Measurements from ENCODE around the gene COL3A1.

Gene COL3A1

DNA sequence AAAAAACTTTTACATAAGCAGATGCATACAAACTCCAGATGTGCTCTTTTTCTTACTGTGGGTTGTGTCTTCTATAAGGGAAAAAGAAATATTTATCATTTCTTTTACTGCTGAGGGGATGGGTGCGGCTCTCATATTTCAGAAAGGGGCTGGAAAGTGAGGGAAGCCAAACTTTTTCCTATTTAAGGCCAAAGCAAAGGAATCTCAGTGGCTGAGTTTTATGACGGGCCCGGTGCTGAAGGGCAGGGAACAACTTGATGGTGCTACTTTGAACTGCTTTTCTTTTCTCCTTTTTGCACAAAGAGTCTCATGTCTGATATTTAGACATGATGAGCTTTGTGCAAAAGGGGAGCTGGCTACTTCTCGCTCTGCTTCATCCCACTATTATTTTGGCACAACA is at the start of gene COL3A1:
Gene COL3A1 (plus strand): TSS at position 210 of the 400 bp plus-strand sequence. CDS start 117 bp downstream, at position 327.
- no peak for DNase-seq

DNA sequence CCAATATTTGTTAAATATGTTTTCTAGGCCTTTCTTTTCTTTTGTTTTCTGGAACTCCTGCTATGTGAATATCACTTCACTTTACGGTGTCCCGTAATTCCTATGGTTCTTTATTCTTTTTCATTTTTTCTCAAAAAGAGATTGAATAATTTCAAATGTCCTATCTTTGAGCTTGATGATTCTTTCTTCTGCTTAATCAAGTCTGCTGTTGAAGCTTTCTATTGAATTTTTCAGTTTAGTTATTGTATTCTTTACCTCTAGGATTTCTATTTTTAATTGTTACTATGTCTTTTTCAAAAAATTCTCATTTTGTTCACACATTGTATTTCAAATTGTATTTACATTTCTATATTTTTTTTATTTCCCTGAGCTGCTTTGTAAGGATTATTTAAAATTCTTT is 45.5 kb upstream of the COL3A1 start:
- DNase-seq, result no peak

DNA sequence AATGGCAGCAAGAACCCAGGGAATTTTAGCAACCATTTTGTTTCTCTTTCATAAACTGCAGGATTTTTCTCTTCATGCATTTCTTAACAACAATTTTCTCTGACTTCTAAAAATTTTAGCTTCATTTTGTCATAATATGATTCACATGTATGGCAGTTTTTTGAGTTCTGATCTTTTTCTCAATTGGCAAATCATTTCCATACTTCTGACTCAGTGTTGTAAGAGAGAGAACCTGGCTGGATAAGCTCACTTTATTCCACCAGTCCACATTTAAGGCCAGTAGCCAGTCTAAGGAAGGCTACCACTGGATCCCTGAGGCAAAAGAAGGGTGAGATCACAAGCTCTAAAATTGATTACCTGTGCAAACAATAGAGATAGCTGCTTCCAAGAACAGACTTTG is 42.8 kb upstream of the COL3A1 start:
- DNase-seq, result no peak

DNA sequence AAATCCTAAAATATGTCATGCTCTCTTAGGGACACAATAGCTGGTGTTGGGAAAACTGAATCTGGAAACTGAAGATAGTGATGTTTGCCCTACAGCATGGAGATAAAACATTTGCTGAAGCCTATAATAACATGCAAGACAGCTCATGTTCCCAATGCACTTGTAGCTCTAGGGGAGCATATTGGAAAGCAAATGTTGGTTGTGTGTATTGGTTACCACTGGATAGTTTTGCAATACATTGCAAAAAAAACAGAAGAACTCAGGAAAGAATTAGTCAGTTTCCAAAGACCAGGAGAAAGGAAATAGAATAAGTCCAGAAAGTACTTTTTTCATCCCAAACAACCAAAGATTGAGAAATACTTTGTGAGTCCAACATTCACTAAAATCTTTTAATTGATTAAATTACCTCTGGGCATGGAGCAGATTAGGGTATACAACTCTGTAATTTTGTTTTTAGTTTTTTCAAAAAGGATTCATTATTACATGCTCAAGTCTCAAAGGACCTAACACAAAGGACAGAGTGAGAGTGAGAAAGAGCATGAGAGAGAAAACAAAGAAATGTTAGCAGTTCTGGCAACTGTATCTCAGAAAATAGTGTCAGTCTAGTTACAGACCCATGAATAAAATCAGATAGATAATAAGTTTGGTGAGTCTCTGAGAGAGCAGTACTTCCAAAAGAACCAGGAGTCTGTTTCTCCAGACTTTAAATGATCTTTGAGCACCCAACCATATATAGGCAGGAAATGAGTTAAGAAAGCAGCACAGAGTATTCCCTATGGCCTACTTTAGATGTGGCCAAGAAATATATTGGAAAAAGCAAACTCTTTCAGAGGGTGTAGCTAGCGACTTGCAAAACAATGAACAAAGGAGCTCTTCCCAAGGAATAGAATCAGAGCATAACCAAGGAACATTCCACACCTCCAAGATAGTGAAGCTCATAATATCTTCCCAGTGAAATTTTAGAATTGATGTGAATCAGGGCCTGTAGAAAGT is 36.6 kb upstream of the COL3A1 start:
- DNase-seq, result no peak

DNA sequence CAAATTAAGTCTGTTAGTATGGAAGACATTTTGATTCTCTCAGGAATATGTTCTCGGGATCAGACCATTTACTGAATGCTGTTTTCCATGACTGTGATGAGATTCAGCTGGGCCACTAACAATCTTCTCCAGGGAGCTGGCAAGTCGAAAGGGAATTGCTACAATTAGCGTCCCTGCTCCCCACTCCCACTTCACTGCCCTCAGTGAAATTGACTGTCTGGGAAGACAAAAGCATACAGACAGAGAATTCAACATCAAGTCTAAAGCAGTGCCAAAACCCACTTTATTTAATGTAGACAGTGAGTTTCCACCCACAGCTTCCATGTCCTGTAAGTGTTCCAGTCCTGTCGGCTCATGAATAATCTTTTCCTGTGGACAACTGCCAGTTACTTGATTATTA is 34.0 kb upstream of the COL3A1 start:
- no peak for DNase-seq

DNA sequence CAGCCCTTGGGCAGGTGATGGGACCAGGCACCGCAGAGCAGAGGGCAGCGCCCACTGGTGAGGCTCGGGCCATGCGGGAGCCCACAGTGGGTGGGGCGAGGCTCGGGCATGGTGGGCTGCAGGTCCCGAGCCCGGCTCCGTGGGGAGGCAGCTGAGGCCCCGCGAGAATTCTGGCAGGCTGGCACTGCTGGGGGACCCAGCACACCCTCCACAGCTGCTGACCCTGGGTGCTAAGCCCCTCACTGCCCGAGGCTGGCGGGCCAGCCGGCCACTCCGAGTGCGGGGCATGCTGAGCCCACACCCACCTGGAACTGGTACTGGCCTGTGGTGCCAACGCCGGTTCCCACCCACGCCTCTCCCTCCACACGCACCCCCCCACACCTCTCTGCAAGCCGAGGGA is 29.7 kb upstream of the COL3A1 start:
- DNase-seq, result no peak

DNA sequence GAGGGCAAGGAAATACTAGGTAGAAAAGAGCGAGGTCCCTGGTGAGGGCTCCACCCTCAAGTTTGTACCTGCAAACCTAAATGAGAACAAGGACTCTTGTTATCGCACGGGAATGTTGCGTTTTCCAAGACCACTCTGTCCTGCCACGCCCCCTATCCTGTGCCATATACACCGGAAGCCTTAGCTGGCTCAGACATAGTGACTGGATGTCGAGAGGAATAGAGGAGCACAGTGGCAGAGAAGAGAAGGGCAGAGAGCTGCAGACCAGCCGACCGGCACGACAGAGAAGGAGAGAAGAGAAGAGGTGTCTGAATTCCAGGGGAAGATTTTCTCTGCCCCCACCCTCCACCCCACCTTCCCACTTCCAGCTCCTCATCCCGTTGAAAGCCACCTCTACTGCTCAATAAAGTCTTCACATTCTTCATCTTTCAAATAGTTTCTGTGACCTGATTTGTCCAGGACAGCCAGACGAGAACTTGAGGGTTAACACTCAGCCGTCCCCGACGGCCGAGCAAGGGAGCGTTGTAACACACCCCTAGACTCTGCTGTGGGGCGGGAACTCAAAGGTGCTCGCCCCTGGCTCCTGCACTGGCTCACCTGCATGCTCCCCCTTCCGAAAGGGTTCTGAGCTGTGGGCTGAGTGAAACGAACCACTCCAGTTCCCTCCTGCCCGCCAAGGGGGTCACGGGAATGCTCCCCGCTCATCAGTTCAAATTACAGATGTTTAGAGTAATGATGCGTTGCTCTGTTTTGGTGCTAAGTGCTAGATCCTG is 24.9 kb upstream of the COL3A1 start:
- no peak for DNase-seq

DNA sequence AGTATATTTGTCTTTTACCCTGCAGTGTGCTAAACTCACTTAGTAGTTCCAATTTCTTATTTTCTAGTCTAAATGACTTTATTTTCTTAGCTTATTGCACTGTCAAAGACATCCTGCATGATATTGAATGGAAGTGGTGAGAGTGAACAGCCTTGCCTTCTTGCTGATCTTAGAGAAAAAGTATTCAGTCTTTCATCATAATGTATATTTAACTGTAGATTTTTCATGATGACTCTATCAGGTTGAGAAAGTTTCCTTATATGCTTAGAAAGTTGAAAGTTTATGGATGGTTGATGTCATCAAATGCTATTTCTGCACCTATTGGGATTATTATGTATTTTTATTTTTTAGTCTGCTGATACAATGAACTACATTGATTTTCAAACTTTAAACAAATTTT is 21.3 kb upstream of the COL3A1 start:
- DNase-seq, result no peak

DNA sequence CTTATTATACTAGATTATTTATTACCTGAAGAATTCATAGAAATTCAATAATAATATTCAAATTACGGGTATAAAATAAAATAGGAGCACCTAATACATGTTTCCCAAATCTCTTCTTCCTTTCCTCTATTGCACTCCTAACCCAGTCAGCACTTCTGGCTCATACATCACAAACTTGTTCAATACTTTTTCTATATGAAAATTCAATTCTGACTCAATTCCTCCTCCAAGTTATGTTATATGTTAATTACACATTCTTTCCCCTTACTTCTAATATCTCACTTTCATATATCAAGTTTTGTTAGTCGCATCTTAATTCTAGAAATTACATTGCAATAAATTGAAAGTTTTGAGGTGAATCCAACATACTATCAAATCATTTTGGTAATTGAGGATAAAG is 17.9 kb upstream of the COL3A1 start:
- DNase-seq, result no peak

DNA sequence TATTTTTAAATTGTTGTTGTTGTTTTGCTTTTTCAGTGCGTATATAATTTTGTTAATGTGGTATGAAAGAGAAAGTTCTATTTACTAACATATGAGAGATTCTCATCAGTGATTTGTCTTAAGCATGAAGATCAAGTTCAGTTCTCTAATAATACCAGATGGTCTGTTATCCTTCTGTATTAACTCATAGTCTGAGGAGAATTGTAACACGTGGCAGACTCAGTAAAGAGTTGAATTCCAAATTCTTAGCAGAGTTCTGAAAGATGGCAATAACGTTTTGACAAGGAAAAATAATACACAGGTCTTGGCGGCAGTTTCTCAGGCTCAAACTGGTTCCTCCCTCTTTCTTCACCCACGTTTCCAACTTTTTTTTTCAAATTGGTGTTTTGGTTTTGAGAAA is 17.2 kb upstream of the COL3A1 start:
- DNase-seq, result no peak

DNA sequence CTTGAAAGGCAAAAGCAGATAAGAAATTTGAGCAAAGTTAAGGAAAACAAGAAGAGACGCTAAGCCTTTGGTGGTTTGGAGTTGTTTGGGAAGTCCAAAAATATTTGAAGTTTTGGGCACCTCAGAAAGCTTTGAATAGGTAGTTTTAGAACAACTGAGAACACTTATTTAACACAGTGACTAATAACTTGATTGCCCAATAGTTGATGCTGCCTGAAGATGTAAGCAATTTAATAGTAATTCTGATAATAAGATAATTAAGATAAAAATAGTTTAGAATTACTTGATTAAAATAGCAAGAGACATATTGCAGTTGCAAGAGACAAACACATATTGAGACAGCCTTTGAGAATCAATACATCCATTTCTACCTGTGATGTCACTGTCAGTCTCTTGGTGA is 16.5 kb upstream of the COL3A1 start:
- DNase-seq, result no peak

DNA sequence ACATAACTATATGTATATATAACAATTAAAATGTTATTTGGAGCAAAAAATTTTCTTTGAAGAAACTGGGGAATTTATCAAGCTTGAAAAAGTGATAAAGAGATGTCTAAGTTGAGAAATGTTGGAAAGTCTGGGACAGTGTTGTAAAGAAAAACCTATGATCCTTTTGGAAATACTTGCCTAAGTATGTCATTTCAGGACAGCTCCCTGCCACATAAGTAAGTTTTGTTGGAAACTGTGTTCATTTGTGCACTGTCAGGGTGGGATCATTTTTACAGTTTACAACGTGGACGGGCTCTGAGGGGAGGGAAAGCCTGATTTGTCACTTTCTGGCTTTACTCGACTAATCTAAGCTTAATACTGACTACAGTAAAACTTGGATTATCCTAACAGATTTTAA is 10.4 kb upstream of the COL3A1 start:
- DNase-seq, result no peak

DNA sequence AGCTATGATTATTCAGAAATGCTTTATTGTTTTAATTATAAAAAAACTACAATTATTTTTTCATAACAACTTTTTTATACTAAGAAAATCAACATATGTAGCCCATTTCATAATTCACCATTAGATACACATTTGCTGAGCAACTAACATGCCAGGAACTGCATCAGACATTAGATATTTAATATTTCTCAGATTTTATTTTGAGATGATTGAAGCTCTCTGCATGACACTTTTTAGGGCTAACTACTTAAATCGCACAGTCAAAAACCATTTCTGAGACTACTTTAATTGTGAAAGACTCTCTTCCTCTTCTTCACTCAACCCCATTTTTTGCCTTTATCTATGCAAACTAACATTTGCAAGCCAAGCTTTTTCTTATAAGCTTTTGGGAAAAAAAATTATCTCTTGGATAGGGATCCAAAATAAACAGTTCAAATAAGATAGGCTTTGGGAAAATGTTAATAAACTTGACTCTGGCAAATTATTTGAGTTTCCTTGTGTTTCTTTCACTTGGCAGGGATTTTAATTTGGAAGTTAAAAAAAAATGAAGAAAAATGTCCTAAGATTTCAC is 9.1 kb upstream of the COL3A1 start:
- no peak for DNase-seq

DNA sequence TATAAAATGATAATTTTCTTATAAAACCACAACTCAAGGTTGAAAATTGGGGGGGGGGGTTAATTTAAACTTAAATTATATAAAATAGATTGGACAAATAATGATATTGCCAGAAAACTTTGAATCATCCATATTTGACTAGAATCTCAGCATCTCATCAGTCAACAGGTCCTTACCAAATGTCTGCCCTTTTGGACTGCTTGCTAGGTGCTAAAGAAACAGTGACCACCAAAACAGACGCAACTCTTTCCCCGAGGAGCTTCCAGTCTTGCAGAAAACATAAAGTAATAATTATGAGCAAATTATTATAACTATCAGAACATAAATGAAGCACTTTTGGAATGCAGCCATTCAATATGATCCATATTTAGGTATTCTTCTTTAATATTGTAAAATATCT is 8.6 kb upstream of the COL3A1 start:
- no peak for DNase-seq

DNA sequence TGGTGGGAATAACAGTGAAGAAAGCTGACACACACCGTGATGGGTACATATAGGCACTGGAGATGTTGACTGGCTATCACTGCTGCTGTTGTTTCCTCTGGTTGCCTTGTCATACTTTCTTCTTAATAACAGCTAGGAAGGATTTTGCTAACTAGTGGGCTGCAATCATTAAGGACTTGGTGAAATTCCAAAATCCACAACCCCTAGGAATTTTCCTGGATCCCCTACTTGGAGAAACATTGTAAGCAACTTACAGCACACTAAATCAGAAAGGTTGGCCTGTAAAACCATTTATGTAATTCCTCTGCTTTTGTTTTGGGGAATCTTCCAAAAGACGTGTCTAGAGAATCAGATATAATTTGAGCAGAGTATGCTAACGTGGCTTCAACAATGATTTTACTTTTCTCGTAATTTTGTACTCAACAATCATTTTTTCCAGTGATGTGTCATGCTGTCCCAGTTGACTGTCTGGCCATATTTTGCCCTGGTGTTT is 8.0 kb upstream of the COL3A1 start:
- DNase-seq, result no peak

DNA sequence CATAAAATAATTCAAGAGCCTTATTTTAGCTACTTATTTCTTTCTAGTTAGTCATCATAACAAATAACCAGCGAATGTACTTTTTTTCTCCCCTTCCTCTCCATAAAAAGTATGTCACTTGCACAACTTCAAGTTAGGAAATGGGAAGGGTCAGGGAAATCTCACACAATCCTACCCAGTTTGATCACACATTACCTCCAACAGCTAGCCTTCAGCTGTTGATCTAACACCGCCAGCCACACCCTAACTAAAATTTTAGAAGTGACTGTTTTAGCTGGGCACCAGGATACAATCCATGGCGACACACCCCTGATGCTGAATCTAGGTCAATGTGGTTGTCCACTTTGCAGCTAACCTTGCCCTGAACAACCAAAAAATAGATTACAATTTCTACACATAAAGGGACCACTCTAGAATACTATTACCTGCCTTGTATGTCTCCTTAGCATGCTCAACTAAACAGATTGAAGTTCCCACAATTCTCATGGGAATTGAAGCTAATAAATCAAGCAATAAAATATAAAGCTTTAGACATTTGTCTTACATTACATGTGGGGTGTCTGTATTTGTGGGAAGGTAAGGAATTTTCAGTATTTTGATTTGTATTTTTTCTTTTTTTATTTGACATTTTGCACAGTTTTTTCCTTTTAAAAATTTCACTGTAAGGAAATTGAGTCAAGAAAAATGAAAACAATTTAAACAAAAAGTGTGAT is 7.3 kb upstream of the COL3A1 start:
- DNase-seq, result no peak

DNA sequence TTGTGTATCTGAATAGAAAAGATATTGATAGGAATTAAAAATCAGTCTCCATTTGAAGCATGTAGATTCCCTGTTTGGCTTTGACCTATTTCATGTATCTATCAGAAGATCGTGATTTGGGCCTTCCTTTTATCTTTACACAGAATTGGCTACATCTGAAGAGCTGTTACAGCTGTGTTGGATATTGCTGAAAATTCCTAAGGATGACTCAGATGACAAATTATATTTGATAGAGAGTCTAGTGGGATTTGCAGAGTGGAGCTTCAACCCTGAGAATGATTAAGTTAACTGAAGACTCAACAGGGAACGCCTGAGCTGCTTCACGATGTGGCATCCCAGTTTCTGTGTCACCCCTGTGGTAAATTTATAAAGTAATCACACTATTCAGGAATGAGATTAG is 4.9 kb upstream of the COL3A1 start:
- DNase-seq, result no peak

DNA sequence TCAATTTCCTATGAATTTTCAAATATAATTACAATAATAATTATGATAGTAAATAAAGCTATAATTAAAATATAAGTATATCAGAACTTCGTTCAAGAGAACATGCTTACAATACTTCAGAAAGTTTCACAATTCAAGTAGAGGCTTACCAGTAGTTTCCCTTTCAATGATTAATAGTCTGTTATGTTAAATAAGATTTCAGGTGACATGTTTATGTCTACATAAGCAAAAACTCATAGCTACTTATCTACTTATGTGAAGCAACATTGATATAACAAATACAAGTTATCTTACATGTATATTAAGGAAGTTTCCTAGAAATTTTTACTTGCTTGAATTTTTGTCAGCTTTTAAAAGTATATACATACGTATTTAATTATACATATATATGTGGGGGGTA is 4.5 kb upstream of the COL3A1 start:
- DNase-seq, result no peak

DNA sequence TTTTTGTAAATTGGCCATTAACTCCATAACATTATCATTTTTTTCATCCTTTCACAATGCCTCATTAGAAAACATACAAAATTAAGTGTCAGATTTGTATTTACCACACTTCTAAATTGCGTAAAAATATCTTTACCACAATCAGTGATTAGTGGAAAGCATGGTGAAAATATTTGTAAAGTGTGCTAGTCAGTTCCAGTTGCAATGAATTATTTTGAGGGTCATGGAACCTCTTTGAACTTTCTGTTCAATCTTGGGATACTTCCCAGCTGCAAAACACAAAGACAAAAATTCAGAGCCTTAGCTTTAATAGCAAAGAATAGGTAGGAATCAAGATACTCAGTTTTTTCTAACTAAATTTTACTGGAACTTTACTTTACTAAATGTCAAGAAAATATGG is 4.0 kb upstream of the COL3A1 start:
- no peak for DNase-seq

DNA sequence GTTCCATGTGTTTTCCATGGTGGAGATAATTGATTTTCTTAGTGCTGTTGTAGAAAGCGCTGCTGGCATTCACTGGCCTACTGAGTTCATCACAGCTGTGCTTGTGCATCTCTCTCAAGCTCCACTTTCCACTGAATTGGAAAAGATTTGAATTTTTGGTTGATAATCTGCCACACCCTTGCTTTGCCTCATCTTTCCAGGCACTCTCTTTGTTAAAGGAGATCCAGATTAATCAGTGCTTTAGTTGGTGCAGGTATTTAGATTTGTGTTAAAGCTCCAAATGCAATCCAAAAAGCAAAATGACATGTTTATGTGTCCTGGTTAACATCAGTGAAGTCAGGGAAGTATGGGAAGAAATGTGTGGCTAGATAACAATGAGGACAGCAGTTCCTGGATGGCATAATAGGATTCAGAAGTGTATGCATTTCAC is 2.7 kb upstream of the COL3A1 start:
- DNase-seq, result no peak

DNA sequence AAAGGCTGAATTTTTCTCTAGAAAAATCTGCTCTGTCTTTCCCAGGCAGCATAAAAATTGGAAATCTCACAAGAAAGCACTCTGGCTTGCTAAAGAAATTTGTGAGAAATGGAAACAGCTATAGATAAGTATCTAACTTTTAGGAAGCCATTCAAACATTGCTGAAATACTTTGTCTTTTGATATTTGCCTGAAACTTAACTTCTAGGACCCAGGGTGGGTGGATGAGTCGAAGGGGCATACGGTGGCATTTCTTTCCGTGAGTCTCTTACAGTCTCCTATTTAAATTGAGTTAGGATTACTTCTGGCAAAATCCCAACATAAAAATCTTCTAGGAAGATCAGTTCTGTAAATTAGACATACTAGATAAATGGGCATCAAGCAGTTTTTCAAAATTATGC is 532 bp upstream of the COL3A1 start:
- no peak for DNase-seq

DNA sequence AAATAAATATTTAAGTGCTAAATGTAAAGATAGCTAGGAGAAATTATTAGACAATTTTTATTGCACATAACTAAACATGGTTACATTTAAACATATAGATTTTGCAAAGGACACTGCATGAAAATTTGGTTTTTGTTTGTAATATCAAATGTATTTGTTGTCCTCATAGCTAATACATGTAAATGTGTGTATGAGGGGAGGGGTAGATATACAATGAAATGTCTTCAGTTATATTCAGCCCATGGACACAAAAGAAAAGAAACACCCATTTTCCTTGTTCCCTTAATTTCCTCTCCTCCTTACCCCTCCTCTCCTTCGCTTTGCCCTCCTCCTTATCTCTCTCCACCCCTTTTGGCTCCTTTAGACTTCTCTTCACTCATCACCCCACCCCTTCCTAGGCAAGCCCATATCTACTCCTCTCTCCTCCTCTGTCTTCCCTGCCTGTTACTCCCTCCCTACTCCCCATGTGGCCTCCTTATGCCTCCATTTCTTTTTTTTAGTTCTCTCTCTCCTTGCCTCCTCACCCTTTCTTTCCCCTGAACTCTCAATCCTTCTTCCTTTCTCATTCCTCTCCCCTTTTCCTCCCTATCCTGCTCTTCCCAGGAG is 1.4 kb downstream of the COL3A1 start:
- no peak for DNase-seq

Data from NCI-H2029 (cell line).